SK-N-MC (cell line): Measurements from ENCODE around the gene MSL3B.

Experiments
- DNase-seq: peaks from one replicate; pipeline ENCODE4 v3.0.0-alpha.2; 2011; ENCODE audit warnings: low read depth, low spot score
- H3K27ac ChIP-seq: fragments of 200-600 bp; sonication (generic); 2 replicates; pipeline ENCODE4 v1.5.1; 2016; ENCODE audit warnings: mixed run types
- H3K36me3 ChIP-seq: fragments of 200-600 bp; sonication (generic); 2 replicates; pipeline ENCODE4 v1.6.1; 2017; ENCODE audit warnings: antibody characterized with exemption, low read length, mixed read lengths; ENCODE audit not compliant: insufficient read depth
- H3K4me3 ChIP-seq: fragments of 200-600 bp; sonication (generic); 2 replicates; pipeline ENCODE4 v1.5.1; 2016
- H3K9ac ChIP-seq: fragments of 200-600 bp; sonication (generic); 2 replicates; pipeline ENCODE4 v1.8.0; 2017; ENCODE audit warnings: mixed run types, mixed read lengths; ENCODE audit not compliant: insufficient read length
- H3K9me3 ChIP-seq: fragments of 200-600 bp; sonication (generic); 2 replicates; pipeline ENCODE4 v1.6.1; 2017; ENCODE audit warnings: low read depth, mild to moderate bottlenecking, antibody characterized with exemption, low read length, moderate library complexity, mixed read lengths
- EZH2 ChIP-seq: fragments of 200-600 bp; sonication (generic); IDR thresholded peaks from one replicate; pipeline ENCODE4 v1.6.1; 2017; ENCODE audit warnings: antibody characterized with exemption
- FOXP2 ChIP-seq: optimal IDR thresholded peaks from 2 replicates; pipeline ENCODE3; 2011; ENCODE audit warnings: mild to moderate bottlenecking, moderate library complexity; ENCODE audit not compliant: insufficient read depth; ENCODE audit errors: extremely low read length, control extremely low read depth
- POLR2AphosphoS5 ChIP-seq: IDR thresholded peaks from 2 replicates; pipeline ENCODE4 v1.6.1; 2012; ENCODE audit warnings: mild to moderate bottlenecking, low read depth, low read length, borderline replicate concordance

The MSL3B gene

GRCh38 chr2:233828546-233829192 is 39.5 kb downstream of the MSL3B start:
- H3K36me3 ChIP-seq, result no peaks in the 10 kb centered on the region; the same call in 1 of the 2 replicates
- no peak overlapping the region for H3K9ac ChIP-seq
- TF ChIP-seq POLR2AphosphoS5 (no peak), EZH2 (no peak), FOXP2 (no peak)
- DNase-seq, result no peak
- no peak overlapping the region; the same call in 1 of the 2 replicates for H3K27ac ChIP-seq
- no peak overlapping the region for H3K4me3 ChIP-seq
- no peaks in the 10 kb centered on the region for H3K9me3 ChIP-seq

- no peak overlapping the region for H3K27ac ChIP-seq
- no peaks in the 10 kb centered on the region; the same call in 1 of the 2 replicates for H3K36me3 ChIP-seq
- no peak overlapping the region for H3K9ac ChIP-seq
- H3K9me3 ChIP-seq, result no peaks in the 10 kb centered on the region
- no peak for TF ChIP-seq EZH2
- TF ChIP-seq FOXP2, result no peak
- TF ChIP-seq POLR2AphosphoS5, result no peak
- no peak for DNase-seq
- no peak overlapping the region for H3K4me3 ChIP-seq
These were observed 43.8 kb downstream of the MSL3B start for GRCh38 chr2:233824373-233824772.

- H3K9me3 ChIP-seq, result no peaks in the 10 kb centered on the region
- no peak overlapping the region for H3K27ac ChIP-seq
These were observed 44.5 kb downstream of the MSL3B start for GRCh38 chr2:233823731-233824121.

GRCh38 chr2:233822781-233823730 is 45.1 kb downstream of the MSL3B start:
- Histone ChIP-seq H3K4me3 (no peak overlapping the region), H3K9ac (no peak overlapping the region), H3K36me3 (no peaks in the 10 kb centered on the region; the same call in 1 of the 2 replicates), H3K27ac (no peak overlapping the region), H3K9me3 (no peaks in the 10 kb centered on the region)
- TF ChIP-seq EZH2 (no peak), FOXP2 (no peak), POLR2AphosphoS5 (no peak)
- no peak for DNase-seq

More at GRCh38 chr2:233823731-233824121, 44.5 kb downstream of the MSL3B start:
- no peak for DNase-seq
- Histone ChIP-seq H3K9ac (no peak overlapping the region), H3K36me3 (no peaks in the 10 kb centered on the region; the same call in 1 of the 2 replicates), H3K4me3 (no peak overlapping the region)
- TF ChIP-seq FOXP2 (no peak), POLR2AphosphoS5 (no peak), EZH2 (no peak)

- H3K36me3 ChIP-seq, result no peaks in the 10 kb centered on the region; the same call in 1 of the 2 replicates
- no peaks in the 10 kb centered on the region for H3K9me3 ChIP-seq
- DNase-seq, result no peak
- no peak overlapping the region for H3K9ac ChIP-seq
- H3K4me3 ChIP-seq, result no peak overlapping the region
- H3K27ac ChIP-seq, result no peak overlapping the region
- TF ChIP-seq FOXP2 (no peak), EZH2 (no peak), POLR2AphosphoS5 (no peak)
These were observed 46.0 kb downstream of the MSL3B start for GRCh38 chr2:233822101-233822771.

- H3K36me3 ChIP-seq, result no peaks in the 10 kb centered on the region; the same call in 1 of the 2 replicates
- no peak overlapping the region for H3K27ac ChIP-seq
- no peak for TF ChIP-seq FOXP2
- TF ChIP-seq POLR2AphosphoS5, result no peak
- no peak for TF ChIP-seq EZH2
- H3K9ac ChIP-seq, result no peak overlapping the region
- H3K9me3 ChIP-seq, result no peaks in the 10 kb centered on the region
- no peak for DNase-seq
- no peak overlapping the region for H3K4me3 ChIP-seq
These were observed 46.5 kb downstream of the MSL3B start for GRCh38 chr2:233821709-233822100.

- H3K9ac ChIP-seq, result no peak overlapping the region
- TF ChIP-seq POLR2AphosphoS5 (no peak), EZH2 (no peak), FOXP2 (no peak)
- peaks cover 3% of the 10 kb centered on the region; the same call in 1 of the 2 replicates for H3K36me3 ChIP-seq
- no peaks in the 10 kb centered on the region for H3K9me3 ChIP-seq
- no peak for DNase-seq
- no peak overlapping the region for H3K27ac ChIP-seq
- no peak overlapping the region for H3K4me3 ChIP-seq
These were observed 47.0 kb downstream of the MSL3B start for GRCh38 chr2:233821196-233821595.

GRCh38 chr2:233820774-233821105 is 47.4 kb downstream of the MSL3B start:
- H3K9me3 ChIP-seq, result no peaks in the 10 kb centered on the region
- no peak overlapping the region for H3K27ac ChIP-seq
- no peak overlapping the region for H3K9ac ChIP-seq
- H3K4me3 ChIP-seq, result no peak overlapping the region
- TF ChIP-seq EZH2, result no peak
- TF ChIP-seq POLR2AphosphoS5, result no peak
- TF ChIP-seq FOXP2, result no peak
- peaks cover 3% of the 10 kb centered on the region; the same call in 1 of the 2 replicates for H3K36me3 ChIP-seq
- no peak for DNase-seq
